ENCODE results near the gene CCDC167.
A peak's percentile ranks its signal among the peaks of the same experiment; 100 is the strongest.

GRCh38 chr6:37489697-37490336 is 9.9 kb downstream of the CCDC167 start:
- TF ChIP-seq CTCF (conservative IDR thresholded peaks at IDR 0.05; ENCODE audit: low read length) (peak; percentile 63), EZH2phosphoT487 (IDR thresholded peaks at IDR 0.05; ENCODE audit: borderline replicate concordance, low read depth, low read length) (no peak)

All from OCI-LY7 (cell line).